ENCODE data around the gene COX4I2.
"Not testable (repeated sequence)": the region's sequence is repeated elsewhere in the genome, so short reads cannot be mapped to it uniquely, and the experiment has no call there.

COX4I2 gene

DNA sequence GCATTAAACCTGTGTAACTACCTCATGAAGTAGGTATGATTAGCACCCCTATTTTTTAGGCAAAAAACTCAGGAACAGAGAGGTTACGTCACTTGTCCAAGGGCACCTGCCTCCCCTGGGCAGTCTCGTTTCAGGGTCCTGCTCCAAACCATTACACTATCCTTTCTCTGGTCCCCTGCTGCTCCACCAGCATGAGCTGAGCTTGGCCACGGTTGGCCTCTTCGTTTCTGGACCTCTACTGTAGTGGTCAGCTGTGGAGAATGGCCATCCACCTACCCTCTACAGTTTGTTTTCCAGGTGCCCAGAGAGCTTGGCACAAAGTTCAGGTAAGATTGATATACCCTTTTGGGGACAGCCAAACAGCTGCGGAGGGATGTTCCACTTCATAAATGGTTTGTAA is 16.8 kb downstream of the COX4I2 start:
- DNase-seq (ENCODE audit: low spot score): no peak

DNA sequence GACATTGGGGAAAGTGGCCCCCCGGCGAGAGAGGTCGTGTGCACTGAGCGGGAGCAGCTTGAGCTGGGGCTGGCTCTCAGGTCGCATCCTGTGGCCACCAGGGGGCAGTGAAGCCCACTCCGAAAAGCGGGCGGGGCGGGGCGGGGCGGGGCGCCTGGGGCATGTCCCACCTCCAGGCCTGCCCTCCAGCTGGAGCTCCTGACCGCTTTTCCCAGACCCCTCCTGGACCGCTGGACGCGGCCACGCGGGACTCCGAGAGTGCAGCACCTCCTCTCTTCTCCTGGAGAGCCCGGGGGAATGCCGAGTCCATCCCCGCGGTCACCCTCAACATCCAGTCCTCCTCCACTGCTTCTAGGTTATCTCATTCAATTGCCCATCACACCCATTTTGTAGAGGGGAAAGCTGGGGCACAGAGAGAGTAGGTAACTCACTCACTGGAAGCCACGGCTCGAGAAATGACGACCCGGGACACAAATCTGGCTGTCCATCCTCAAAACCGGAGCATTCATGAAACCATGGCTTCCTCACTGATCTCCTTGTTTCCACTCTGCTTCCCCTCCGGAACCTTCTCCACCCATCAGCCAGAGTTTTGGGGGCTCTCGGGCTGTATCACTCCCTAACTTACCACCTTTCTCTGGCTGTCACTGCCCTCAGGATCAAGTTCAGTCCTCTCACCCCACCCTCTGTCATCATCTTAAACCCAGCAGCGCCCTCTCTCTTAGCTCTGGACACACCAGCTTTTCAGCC is 24.1 kb downstream of the COX4I2 start:
- DNase-seq (ENCODE audit: low spot score): peak; percentile 94

DNA sequence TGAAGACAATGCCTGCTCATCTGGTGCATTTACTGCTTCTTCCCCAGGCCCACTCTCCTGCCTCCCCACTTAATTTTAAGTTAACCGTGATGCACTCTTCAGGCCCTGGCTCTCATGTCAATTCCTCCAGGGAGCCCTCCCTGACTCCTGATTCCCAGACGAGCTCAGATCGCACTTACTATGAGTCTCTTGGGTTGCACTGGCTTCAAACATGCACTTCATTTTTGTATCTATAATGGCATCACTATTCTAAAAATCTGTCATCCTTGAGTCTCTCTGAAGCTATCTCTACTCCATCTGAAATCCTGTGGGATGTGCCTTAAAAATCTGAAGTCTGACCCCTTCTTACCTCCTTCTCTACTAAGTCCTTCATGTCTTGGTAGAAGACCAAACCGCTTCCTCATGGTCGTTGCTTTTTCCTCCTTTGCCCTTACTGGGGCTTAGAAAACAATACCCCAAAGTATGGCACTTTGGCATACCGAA is 24.7 kb downstream of the COX4I2 start:
- no peak for DNase-seq (ENCODE audit: low spot score)

DNA sequence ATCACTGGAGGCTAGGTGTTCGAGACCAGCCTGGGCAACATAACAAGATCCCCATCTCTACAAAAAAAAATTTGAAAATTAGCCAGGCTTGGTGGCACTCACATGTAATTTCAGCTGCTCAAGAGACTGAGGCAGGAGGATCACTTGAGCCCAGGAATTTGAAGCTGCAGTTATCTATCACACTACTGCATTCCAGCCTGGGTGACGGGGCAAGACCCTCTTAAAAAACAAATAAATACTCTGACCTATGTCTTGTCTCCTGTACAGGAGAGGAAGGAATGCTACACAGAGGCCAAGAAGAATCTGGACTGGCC is 25.8 kb downstream of the COX4I2 start:
- no peak for DNase-seq (ENCODE audit: low spot score)

DNA sequence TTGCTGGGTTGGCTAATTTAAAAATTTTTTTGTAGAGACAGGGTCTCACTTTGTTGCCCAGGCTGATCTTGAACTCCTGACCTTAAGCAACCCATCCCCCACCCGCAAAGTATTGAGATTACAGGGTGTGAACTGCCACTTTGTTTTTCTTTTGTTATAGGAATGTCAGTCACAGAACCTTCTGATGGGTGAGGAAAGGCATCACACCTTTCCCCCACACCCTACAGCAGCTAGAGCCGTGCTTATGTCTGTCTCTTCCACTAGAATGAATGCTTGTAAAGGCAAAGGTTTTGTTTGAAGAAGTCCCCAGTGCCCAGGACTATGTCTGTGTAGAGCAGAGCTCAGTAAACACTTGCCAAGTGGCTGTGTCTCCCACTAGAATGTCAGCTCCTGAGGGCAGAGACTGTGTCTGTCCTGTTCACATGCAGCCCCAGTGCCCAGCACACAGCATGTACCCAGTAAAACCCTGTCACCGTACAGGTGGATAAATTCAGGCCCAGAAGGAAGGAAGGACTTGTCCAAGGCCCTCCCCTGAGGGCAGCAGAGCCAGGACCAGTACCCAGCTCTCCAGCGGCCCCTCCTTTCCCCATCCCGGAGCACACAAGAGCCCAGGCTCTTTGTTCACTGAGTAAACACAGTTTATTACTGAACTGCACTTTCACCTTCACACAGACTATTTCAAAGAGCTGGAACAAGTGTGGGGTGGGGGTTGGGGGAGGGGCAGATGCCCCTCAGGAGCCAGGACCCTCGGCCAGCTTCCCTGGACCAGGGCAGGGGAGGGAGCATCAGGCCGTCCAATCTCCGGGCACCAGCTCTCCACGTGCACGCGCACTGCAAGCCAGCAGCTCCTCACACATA is 26.4 kb downstream of the COX4I2 start:
- no peak for DNase-seq (ENCODE audit: low spot score)

DNA sequence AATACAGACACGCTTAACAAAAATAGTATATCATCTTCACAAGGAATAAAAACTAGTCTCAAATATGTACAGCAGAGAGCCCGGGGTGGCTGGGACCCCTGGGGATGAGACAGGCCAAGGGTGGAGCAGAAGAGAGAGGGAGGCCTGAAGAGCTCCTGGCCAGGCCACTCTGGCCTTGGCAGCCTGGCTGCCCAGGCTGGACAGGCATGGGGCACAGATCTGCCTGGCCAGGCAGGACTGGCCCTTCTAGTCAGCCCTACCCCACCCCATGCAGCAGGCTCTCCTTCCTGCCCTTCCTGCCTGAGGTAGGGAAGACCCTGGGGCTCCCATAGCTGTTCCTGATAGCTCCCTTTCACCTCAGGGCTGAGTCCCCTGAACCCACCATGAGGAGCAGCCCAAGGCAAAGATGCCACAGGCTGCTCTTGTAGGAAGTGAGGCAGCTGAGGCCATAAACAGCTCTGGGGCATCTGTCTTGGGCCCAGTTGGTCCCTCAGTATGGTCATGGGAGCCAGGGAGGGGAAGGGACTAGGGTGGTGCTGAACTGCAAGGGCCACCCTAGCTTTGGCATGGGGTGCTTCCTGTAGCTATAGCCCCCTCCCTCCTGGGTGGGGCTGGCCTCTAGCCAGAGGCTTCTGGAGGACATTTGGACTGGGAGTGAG is 27.1 kb downstream of the COX4I2 start:
- no peak for DNase-seq (ENCODE audit: low spot score)

DNA sequence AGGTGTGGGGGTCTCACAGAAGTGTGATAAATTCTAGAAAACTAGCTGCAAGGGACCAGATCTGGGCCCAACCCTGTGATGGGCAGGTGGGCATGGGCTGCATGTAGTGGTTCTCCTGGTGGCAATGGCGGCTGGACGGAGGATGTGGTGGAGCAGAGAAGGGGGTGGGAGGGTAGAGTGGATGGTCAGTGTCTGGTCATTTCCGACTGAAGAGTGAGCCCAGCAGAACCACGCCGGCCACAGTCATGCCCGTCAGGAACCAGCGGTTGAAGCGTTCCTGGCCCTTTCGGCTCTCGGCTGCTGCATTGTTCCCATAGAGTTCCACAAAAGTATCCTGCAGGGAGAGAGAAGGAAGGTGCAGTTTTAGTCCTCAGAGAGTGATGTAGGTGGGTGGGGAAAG is 28.0 kb downstream of the COX4I2 start:
- DNase-seq (ENCODE audit: low spot score): no peak

DNA sequence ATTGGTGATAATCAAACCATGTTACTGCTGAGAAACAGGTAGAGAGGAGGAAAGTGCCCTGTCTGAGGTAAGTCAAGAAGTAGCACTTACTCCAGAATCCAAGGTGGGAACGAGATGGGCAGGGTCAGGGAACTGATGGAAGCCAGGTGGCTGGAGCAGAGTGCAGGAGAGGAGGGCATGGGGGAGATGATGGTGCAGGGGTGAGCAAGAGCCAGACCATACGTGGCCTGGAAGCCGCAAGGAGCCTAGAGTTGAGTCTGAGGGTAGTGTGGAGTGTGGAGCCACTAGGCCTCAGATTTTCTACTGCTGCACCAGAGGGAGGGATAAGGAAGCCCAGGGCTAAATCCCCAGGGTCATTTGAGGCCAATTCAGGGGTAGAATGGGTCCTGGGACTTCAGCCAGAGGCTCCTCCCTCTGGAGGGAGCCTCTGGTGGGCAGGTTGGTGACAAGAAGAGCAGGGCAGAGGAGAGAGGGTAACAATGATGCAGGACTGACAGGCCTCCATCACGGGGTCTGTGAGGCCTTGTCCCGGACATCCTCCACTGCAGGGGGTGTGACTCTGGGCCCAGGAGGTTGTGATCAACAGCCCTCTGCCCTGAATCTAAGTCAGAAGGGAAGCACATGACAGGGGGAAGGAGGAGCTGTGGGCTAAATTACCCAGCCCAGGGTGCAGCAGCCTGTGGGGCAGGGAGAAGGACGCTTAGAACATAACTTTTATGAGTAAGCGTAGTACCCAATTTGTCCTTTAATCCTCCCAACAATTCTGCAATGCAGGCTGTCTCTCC is 28.7 kb downstream of the COX4I2 start:
- DNase-seq (ENCODE audit: low spot score): no peak

DNA sequence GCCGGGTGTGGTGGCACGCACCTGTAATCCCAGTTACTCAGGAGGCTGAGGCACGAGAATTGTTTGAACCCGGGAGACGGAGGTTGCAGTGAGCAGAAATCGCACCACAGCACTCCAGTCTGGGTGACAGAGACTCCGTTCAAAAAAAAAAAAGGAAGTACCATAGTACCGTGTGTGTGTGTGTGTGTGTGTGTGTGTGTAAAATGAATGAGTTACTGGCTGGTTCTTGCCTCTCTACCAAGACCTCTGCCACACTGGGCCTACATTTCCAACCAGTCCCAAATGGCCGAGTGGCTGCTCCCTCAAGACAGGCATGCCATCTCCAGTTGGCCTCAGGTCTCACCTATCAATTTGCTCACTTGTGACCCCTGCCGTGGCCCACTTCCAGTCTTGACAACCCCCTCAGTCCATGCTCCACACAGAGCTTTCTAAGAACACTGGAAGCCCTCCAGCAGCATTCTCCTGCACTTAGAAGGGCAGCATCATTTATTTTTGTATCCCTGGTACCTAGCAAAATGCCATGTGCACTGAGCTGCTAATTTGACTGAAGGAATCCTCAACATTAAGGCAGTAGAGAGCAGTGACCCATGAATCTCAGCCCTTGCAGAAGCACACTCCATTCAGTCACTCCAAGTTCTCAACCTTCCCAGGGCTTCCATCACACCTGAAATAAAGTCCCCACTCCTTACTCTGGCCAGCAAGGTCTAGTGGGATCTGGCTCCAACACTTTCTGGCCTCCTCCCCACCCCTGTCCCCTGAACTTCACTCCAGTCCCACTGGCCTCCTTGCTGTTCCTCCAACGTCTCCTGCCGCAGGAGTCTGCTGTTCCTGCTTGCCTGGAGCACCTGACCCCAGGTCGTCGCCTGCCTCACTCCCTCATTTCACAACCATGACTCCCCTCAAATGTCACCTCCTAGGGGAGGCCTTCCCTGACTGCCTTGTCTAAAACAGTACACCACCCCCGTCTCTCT is 29.9 kb downstream of the COX4I2 start:
- DNase-seq (ENCODE audit: low spot score): no peak

DNA sequence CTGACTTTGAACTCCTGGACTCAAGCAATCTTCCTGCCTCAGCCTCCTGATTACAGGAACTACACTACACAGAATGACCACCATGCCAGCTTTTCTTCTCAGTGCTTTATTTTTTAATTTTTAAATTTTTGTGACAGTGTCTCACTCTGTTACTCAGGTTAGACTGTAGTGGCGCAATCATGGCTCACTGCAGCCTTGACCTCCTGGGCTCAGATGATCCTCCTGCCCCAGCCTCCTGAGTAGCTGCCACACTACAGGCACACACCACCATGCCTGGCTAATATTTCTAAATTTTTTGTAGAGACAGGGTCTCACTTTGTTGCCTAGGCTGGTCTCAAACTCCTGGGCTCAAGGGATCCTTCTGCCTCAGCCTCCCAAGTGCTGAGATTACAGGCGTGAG is 31.2 kb downstream of the COX4I2 start:
- not testable (repeated sequence) for DNase-seq (ENCODE audit: low spot score)

DNA sequence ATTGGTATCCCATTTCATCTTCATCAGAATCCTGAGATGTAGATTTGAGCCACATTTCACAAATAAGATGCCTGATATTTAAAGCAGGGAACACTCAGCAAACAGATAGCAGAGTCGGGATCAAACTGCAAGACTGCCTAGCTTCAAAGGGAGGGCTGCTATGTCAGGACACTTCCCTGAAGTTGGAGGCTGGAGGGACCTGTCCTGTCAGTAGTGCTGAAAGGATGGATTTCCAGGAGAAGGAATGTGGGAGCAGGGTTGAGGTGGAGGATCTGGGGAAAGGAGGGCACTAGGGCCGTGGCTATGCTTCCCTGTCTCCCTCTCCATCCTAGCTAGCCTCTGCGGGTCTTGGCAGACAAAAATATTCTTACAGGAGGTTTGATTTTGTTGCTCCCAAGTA is 32.2 kb downstream of the COX4I2 start:
- no peak for DNase-seq (ENCODE audit: low spot score)

DNA sequence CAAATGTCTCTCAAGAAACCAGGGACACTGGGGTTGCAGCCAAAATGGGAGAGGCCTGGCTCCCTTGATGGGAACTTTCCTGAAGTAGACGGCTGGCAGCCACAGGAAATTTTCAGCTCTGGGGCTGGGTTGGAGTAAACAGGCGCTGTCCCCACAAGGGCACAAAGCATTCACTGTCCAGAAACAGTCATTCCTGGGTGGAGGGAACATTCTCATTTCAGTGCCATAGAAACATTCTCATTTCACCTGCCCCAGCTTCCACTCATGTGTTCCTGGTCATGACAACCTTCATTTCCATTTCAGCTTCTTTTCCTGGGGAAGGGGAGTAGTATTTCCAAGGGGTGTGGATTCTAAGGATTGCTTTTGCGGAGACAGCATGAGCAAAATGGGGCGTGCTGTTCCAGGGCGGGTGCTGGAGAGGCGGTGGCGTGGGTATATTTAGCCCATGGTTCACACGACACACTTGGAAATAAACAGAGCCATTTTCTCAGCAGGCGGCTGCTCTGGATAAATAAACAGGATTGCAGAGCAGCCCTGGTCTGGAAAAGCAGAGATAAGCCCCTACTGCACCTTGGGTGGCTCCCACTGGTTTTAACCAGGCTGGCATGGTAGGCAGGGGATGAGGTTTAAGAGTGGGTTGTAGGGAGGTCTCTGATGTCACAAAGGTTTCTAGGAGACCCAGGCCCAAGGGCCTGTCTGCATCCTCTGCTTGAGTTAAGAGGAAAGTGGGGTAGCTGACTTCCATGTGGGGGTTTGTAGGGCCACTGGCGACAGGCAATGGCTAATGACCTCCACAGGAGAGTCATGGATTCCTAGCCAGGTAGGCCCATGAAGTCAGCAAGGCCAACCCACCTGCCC is 32.9 kb downstream of the COX4I2 start:
- no peak for DNase-seq (ENCODE audit: low spot score)

DNA sequence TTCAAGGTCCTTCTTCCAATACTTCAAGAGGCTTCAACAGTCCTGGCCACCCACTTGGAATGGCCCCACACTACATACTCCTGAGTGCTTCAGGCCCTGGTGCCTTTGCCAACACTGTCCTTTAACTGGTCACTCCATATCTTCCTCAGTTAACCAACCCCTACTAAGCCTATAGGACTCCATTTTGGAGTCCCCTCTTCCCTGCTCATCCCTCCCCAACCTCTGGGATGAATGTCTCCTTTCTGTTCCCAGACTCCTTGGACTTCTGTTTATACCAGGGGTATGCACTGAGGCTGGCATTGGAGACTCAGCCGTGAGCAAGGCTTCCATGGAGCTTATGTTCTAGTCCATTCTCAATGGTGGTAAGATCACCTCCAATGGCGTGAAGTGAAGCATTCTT is 33.6 kb downstream of the COX4I2 start:
- DNase-seq (ENCODE audit: low spot score): no peak

DNA sequence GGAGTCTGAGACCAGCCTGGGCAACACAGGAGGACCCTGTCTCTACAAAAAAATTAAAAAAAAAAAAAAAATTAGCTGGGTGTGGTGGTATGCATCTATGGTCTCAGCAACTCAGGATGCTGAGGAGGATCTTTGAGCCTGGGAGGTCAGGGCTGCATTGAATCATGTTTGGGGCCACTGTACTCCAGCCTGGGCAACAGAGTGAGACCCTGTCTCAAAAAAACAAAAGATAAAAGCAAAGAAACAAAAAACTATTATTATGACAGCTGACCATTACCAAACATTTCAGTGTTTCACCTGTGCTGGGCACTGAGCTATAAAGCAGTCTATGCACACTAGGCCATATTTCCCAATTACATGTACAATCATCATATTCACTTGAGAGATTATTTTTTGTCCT is 35.7 kb downstream of the COX4I2 start:
- no peak for DNase-seq (ENCODE audit: low spot score)

DNA sequence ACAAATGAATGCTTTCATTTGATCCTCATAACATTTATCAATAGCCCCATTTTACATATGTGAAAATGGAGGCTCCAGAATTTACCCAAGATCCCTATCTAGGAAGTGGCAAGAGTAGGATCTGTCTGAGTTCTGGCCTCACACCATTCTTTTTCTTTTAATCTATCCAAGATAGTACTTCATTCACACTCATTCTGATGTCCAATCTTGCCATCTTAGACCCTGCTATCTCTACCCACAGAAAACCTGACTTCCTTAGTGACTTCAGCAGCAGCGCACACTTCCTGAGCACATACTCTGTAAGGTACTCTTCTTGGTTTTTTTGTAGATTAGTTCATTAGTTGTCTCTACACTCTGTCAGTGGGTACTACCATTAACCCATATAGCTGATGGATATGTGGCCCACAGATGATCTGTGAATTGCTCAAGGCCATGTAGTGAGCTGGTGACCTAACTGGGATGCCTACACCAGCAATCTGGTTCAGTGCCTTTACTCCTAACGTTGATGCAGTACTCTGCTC is 36.3 kb downstream of the COX4I2 start:
- DNase-seq (ENCODE audit: low spot score): no peak

DNA sequence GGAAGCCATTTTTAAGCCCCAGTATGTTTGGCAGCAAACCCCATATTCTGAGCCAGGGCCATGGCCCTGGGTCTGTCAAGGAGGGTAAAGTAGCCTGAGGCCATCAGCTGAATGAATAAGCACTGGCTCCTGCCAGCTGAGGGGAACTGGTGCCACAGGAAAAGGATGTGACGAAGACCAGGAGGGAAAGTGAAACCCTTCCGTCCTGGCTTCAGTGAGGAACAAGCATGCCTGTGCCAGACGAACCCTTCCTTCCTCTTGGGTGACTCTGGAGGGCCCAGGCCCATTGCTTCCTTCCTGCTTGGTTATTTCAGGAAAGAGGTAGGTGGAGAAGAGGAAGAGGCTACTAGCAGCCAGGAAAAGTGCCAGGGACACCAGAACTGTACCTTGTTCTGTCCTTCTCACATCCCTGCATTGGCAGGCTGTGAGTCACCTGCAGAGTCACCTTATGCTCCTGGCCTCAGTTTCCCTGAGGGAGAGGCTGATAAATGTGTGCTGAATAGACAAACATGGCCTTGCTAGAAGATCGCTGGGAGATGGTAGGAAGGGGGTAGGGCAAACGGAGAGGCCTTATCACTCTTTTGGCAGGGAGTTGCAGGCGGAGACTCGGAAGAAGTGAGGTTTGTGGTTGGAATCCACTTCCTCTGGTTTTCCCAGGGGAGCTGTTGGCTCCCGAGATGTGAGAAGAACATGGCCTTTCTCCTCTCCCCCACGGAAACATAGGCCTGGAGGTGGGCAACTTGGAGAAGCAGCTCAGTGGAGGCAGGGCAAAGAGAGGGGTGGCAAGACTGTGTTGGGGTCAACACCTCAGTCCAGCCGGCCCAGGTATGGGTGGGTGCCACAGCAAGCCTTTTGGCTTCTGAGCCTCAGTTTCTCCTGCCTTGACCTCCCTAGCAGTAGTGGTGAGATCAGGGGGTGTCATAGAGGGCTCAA is 37.4 kb downstream of the COX4I2 start:
- no peak for DNase-seq (ENCODE audit: low spot score)

DNA sequence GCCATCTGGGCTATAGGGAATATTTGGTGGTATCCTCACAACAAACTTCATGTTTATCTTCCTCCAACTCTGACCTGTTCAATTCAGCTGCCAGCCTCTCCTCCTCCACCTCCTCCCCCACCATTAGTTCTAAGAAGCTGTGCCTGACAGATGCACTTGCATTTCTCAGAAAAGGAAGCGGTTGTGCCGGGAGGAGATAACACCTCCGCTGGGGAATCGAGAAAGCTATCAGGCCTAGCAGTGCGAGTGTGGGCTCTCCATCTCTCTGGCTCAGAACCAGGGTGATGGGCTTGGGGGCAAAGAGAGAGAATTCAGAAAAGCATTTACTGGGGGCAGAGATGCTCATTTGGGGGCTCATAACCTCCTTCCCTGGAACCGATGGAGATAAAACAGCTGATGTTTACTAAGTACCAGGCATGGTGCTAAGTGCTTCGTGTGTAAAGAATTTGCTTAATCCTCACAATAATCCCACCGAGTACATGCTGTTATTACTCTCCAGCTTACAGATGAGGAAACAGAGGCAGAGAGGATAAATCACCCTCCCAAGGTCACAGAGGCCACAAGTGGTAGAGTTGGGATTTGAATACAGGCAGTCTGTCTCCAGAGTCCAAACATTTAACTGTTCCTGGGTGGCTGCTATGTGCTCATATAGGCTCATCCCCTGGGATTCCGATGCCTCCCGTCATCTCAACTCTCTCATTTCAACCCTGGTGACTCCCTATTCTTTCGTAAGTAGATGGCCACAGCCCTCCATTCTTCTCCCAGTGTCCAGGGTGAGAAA is 38.3 kb downstream of the COX4I2 start:
- no peak for DNase-seq (ENCODE audit: low spot score)

DNA sequence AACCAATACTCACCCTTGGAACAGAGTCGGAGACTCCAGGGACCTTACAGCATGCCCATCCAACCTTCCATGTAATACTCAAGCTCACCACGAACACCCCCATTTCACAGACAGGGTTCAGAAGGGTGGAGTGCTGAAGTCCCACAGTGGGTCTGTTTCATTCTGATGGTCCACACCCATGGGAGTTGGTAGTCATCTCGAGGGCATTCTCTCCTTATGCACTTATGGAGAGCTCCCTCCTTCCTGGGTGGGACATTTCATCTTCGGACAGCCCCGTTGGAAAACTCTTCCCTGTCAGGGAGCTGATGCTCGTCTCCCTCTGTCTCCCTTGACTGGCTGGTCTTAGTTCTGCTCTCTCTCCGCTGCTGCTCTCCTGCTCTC is 38.9 kb downstream of the COX4I2 start:
- no peak for DNase-seq (ENCODE audit: low spot score)

Measured in iPS-NIHi11 (cell line).